Muscle layer of colon (tissue), 2 donors: ENCODE data around the gene KIF27.
A peak's percentile ranks its signal among the peaks of the same experiment; 100 is the strongest.

Source experiments
- H3K27ac ChIP-seq: one replicate; pipeline ENCODE4 v1.7.0; 2013; ENCODE audit warnings: low read depth, mild to moderate bottlenecking, low read length, moderate library complexity
- H3K27me3 ChIP-seq, 2 donors: one replicate each; pipeline ENCODE4 v1.7.0; 2013; ENCODE audit warnings: low read length in 2 of 2, mild to moderate bottlenecking in 2 of 2; ENCODE audit not compliant: insufficient read depth in 2 of 2, control insufficient read depth in 1 of 2
- H3K36me3 ChIP-seq: one replicate; pipeline ENCODE4 v1.7.0; 2013; ENCODE audit warnings: mild to moderate bottlenecking, low read length; ENCODE audit not compliant: insufficient read depth
- H3K4me1 ChIP-seq: one replicate; pipeline ENCODE4 v1.7.0; 2013; ENCODE audit warnings: mild to moderate bottlenecking, low read length; ENCODE audit not compliant: insufficient read depth
- H3K4me3 ChIP-seq, 2 donors: one replicate each; pipeline ENCODE4 v1.7.0; 2013; ENCODE audit warnings: low read length in 2 of 2, low read depth in 1 of 2, mild to moderate bottlenecking in 1 of 2, moderate library complexity in 1 of 2
- H3K9ac ChIP-seq: one replicate; pipeline ENCODE4 v1.7.0; 2013; ENCODE audit warnings: low read length
- H3K9me3 ChIP-seq: one replicate; pipeline ENCODE4 v1.7.0; 2013; ENCODE audit warnings: mild to moderate bottlenecking, low read length
- donor health status: abdominal sarcoma.
- donor health status: Adenocarcinoma of cecum.

Gene KIF27, protein sequence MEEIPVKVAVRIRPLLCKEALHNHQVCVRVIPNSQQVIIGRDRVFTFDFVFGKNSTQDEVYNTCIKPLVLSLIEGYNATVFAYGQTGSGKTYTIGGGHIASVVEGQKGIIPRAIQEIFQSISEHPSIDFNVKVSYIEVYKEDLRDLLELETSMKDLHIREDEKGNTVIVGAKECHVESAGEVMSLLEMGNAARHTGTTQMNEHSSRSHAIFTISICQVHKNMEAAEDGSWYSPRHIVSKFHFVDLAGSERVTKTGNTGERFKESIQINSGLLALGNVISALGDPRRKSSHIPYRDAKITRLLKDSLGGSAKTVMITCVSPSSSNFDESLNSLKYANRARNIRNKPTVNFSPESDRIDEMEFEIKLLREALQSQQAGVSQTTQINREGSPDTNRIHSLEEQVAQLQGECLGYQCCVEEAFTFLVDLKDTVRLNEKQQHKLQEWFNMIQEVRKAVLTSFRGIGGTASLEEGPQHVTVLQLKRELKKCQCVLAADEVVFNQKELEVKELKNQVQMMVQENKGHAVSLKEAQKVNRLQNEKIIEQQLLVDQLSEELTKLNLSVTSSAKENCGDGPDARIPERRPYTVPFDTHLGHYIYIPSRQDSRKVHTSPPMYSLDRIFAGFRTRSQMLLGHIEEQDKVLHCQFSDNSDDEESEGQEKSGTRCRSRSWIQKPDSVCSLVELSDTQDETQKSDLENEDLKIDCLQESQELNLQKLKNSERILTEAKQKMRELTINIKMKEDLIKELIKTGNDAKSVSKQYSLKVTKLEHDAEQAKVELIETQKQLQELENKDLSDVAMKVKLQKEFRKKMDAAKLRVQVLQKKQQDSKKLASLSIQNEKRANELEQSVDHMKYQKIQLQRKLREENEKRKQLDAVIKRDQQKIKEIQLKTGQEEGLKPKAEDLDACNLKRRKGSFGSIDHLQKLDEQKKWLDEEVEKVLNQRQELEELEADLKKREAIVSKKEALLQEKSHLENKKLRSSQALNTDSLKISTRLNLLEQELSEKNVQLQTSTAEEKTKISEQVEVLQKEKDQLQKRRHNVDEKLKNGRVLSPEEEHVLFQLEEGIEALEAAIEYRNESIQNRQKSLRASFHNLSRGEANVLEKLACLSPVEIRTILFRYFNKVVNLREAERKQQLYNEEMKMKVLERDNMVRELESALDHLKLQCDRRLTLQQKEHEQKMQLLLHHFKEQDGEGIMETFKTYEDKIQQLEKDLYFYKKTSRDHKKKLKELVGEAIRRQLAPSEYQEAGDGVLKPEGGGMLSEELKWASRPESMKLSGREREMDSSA (N-terminal part only)

DNA sequence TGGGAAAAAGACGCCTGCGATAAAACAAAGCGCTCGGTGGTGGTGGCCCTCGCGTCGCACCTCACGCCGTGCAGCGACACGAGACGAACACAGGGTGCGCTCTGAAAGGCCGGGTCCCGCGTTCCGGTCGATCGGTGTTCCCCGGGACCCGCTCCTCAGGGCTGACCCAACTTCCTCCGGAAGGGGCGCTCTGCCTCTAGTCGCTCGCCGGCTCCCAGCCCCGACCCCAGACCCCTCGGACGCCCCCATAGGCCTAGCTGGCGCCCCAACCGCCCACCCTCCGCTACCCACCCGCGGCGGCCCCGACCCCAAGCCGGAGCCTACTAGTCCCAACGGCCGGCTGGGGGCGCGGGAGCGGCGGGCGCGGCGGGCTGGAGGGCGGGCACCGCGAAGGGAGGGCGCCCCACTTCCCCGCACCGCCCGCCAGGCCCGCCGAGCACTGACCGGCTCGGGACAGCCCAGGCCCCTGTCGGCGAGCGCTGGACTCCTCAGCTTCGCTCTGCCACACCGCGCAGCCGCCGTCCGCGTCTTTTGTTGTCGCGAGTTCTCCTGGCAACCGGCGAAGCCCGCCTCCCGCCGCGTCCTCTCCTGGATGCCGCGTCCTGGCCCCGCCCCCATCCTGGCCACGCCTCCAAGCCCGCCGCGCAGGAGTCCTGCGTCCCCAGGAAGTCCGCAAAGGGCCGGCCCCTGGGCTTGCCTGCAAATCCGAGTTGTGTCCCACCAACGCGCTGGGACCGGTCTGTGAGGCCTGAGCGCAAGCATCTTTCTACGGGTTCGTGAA is at the start of gene KIF27:
Gene KIF27, minus strand, starts transcription at position 506 of the 781 bp plus-strand sequence. CDS start 5,841 bp downstream, outside the sequence.
- Histone ChIP-seq H3K4me3 (peak within 1 kb of the TSS; percentile 58 to 70), H3K9me3 (no peaks in the 10 kb centered on the region), H3K36me3 (no peaks in the 10 kb centered on the region), H3K4me1 (peaks cover 9% of the 10 kb centered on the region), H3K9ac (peak within 1 kb of the TSS; percentile 31), H3K27me3 (no peaks in the 10 kb centered on the region), H3K27ac (peak within 1 kb of the TSS; percentile 73)

DNA sequence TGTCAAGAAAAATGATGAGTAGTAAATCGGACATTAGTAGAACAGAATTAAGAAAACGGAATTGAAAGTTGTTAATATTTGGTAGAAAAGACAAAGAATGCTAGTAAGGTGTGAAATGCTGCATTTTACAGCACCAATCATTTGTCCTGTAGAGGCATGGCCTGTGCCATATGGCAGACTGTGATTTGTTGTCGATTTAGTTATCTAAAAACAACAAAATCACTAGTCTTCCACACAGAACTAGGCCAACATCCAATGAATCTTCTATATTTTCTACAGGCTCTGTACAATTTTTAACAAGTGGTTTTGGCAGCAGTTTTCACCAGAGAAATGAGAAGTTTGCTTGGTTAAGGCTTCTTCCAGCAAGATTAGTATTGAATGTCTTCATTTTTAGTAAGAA is 48.4 kb upstream of the KIF27 start:
- Histone ChIP-seq H3K9me3 (no peaks in the 10 kb centered on the region), H3K9ac (no peak overlapping the region), H3K27me3 (no peaks in the 10 kb centered on the region), H3K4me1 (no peaks in the 10 kb centered on the region), H3K36me3 (peaks cover 65% of the 10 kb centered on the region), H3K27ac (no peak overlapping the region), H3K4me3 (no peak overlapping the region)

DNA sequence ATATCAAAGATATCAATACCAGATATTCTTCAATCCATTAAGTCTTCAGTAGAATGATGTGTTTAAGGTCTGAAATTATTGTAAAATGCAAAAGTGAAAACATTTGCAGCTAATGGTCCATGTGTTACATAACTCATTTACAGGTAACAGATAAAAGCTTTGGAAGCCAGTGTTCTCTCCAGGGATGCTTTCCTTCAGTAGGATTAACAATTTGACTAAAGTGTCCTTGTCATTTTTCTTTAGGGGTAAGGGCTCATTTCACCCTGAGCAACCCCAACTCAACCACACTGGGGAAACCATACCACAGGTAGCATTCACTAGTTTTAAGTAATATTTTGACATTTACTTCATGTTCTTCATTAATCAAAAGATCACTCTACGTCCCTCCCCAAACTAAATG is 45.8 kb upstream of the KIF27 start:
- no peaks in the 10 kb centered on the region for H3K27me3 ChIP-seq
- H3K4me1 ChIP-seq, result no peaks in the 10 kb centered on the region
- no peak overlapping the region for H3K9ac ChIP-seq
- no peaks in the 10 kb centered on the region for H3K9me3 ChIP-seq
- H3K36me3 ChIP-seq, result peaks cover 41% of the 10 kb centered on the region
- no peak overlapping the region for H3K4me3 ChIP-seq
- no peak overlapping the region for H3K27ac ChIP-seq

DNA sequence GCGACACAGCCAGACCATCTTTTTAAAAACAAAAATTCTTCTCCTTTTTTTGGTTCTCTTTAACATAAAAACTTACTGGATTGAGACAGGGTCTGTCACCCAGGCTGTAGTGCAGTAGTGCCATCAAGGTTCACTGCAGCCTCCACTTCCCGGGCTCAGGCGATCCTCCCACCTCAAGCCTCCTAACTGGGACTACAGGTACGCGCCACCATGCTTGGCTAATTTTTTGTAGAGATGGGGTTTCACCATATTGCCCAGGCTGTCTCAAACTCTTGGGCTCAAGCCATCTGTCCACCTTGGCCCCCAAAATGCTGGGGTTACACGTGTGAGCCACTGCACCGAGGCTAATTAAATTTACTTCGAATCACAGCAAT is 45.0 kb upstream of the KIF27 start:
- Histone ChIP-seq H3K4me1 (no peaks in the 10 kb centered on the region), H3K27ac (no peak overlapping the region), H3K36me3 (peaks cover 32% of the 10 kb centered on the region), H3K27me3 (no peaks in the 10 kb centered on the region), H3K4me3 (no peak overlapping the region), H3K9ac (no peak overlapping the region), H3K9me3 (no peaks in the 10 kb centered on the region)

DNA sequence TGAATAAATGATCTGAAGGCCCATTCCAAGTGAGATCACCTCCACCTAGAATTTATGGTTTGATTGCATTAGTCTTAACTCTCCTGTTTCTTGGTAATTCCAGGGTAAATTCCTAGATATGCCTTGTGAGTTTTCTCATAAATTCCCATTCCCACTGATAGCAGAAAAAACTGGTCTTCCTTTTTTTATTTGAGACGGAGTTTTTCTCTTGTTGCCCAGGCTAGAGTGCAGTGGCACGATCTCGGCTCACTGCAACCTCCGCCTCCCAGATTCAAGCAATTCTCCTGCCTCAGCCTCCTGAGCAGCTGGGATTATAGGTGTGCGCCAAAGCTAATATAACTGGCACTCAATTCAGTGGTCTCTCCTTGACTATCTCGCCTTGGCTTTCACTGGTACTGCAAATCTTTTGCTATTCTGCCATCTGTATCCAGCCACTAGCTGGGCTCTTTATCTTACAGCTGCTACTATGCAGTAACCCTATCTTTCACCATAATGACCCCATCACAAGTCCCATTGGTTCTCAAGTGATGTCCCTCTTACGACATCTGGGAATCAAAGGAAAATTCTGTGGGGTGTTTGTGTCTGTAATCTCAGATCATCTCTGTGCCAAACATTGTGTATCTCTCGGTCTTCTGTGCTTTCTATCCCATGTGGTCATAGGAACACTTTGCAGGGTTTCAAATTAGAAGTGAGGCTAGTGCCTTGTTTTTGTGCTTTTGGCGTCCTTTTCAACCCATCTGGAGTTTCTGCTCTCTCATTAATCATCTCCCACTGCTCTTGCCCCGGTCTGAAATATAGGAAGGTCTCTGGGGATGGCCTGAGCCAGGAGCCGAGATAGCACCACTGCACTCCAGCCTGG is 44.3 kb upstream of the KIF27 start:
- peaks cover 26% of the 10 kb centered on the region for H3K36me3 ChIP-seq
- no peak overlapping the region for H3K4me3 ChIP-seq
- no peaks in the 10 kb centered on the region for H3K4me1 ChIP-seq
- no peak overlapping the region for H3K27ac ChIP-seq
- no peaks in the 10 kb centered on the region for H3K9me3 ChIP-seq
- no peaks in the 10 kb centered on the region for H3K27me3 ChIP-seq
- H3K9ac ChIP-seq, result no peak overlapping the region

DNA sequence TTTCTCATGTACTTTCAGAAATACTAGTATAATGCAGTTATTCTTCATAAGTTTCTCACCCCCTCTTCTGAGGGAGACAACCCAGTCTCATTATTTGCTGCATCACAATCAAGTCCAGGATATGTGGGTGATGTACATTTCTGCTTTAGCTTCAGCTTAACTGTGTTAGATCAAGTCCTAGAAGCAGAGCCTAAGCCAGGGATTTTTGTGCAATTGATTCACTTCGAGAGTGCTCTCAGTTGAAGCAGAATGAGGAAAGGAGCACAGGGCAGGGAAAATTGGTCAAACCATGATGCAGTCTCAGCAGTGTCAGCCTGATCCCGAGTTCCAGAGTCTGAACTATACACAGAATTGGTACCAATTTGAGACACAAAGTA is 43.7 kb upstream of the KIF27 start:
- H3K9ac ChIP-seq, result no peak overlapping the region
- no peak overlapping the region for H3K27ac ChIP-seq
- no peaks in the 10 kb centered on the region for H3K4me1 ChIP-seq
- no peaks in the 10 kb centered on the region for H3K27me3 ChIP-seq
- no peaks in the 10 kb centered on the region for H3K9me3 ChIP-seq
- no peak overlapping the region for H3K4me3 ChIP-seq
- H3K36me3 ChIP-seq, result peaks cover 20% of the 10 kb centered on the region

DNA sequence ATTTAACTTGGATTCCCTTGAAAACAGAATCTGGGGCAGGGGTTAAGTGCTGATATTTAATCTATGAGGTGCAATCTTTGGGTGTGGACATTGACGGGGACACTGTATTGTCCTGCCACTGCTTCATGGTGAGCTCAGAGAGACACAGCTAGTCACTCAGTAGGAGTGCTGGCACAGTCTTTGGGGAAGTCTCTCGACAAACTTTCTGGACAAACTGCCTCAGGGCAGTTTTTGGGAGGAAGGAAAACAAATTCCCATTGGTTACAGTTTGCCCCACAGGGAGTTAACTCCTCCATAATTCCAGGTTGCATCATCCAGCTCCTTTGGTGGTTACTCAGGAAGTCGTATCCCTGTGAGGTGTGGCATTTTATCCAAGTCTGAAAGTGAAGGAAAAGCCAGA is 40.9 kb upstream of the KIF27 start:
- Histone ChIP-seq H3K4me3 (no peak overlapping the region), H3K9ac (no peak overlapping the region), H3K27ac (no peak overlapping the region), H3K27me3 (no peaks in the 10 kb centered on the region), H3K4me1 (peaks cover 3% of the 10 kb centered on the region), H3K9me3 (no peaks in the 10 kb centered on the region), H3K36me3 (peaks cover 5% of the 10 kb centered on the region)

DNA sequence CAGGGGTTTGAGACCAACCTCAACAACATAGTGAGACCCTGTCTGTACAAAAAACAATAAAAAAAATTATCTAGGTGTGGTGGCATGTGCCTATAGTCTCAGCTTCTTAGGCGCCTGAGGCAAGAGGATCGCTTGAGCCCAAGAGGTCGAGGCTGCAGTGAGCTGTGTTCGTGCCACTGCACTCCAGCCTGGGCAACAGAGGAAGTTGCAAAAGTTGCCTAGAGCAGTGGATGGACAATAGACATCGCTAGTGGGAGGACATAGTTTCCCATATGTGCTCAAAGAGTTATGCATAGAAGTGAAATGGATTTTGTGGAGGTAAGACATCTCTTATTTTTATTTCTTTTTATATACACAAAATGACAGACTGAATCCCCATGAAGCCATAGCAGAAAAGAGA is 39.8 kb upstream of the KIF27 start:
- no peaks in the 10 kb centered on the region for H3K27me3 ChIP-seq
- H3K9me3 ChIP-seq, result no peaks in the 10 kb centered on the region
- H3K4me3 ChIP-seq, result no peak overlapping the region
- H3K9ac ChIP-seq, result no peak overlapping the region
- H3K27ac ChIP-seq, result no peak overlapping the region
- peaks cover 5% of the 10 kb centered on the region for H3K4me1 ChIP-seq
- no peaks in the 10 kb centered on the region for H3K36me3 ChIP-seq

DNA sequence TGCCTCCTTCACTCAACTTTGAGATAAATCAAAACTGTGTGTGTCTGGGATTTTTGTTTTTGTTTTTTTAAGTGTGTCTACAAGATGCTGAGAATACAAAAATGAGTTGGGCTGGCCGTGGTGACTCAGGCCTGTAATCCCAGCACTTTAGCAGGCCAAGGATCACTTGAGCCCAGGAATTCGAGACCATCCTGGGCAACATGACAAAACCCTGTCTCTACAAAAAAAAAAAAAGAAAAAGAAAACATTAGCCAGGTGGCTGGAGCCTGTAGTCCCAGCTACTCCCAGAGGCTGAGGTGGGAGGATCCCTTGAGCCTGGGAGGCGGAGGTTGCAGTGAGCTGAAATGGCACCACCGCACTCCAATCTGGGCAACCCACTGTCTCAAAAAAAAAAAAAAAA is 37.8 kb upstream of the KIF27 start:
- no peaks in the 10 kb centered on the region for H3K9me3 ChIP-seq
- H3K27ac ChIP-seq, result no peak overlapping the region
- H3K36me3 ChIP-seq, result no peaks in the 10 kb centered on the region

DNA sequence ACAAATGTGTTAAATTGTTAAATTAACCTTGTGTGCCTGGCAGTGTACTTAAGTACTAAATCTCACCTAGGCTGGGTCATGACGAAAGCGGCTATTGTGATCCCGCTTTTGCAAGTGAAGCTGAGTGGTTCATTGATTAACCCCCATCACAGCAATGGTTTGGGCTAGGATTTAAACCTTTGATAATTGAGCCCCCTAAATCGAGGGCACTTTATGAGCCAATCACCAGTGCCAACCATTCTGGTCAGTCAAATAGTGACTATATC is 35.9 kb upstream of the KIF27 start:
- Histone ChIP-seq H3K9me3 (no peaks in the 10 kb centered on the region), H3K27ac (peak overlapping the region; percentile 87), H3K4me3 (peak overlapping the region; percentile 90 to 91), H3K4me1 (peaks cover 13% of the 10 kb centered on the region), H3K9ac (peak overlapping the region; percentile 75), H3K27me3 (no peaks in the 10 kb centered on the region), H3K36me3 (no peaks in the 10 kb centered on the region)

More for the DNA sequence above, 37.8 kb upstream of the KIF27 start:
- no peak overlapping the region for H3K9ac ChIP-seq
- H3K4me1 ChIP-seq, result peaks cover 13% of the 10 kb centered on the region
- H3K27me3 ChIP-seq, result no peaks in the 10 kb centered on the region
- H3K4me3 ChIP-seq, result no peak overlapping the region
